H1 (cell line): ENCODE results near the gene HAND1. TPM values are rescaled to one million over a fixed set of nuclear protein-coding genes. Genes with fewer than 3 reads are reported as not detected.

Experiments
- CHD7 ChIP-seq: fragments of 300-600 bp; sonication (generic); IDR thresholded peaks from 2 replicates; pipeline ENCODE4 v1.7.1; 2012; ENCODE audit warnings: low read length, moderate library complexity, mild to moderate bottlenecking, inconsistent platforms; ENCODE audit not compliant: insufficient replicate concordance
- MAX ChIP-seq: IDR thresholded peaks from 2 replicates; pipeline ENCODE4 v1.6.1; 2012; ENCODE audit warnings: inconsistent platforms
- POLR2AphosphoS5 ChIP-seq: IDR thresholded peaks from 2 replicates; pipeline ENCODE4 v1.6.1; 2011; ENCODE audit warnings: low read depth, low read length
- RBBP5 ChIP-seq: IDR thresholded peaks from 2 replicates; pipeline ENCODE4 v1.7.1; 2012; ENCODE audit warnings: low read depth, mild to moderate bottlenecking, inconsistent platforms, low read length, moderate library complexity, borderline replicate concordance
- polyA plus RNA-seq, 7 experiments: library from polyadenylated mRNA; depleted of rRNA in 3 of 7; stranded (reverse) in 5 of 7; unstranded in 2 of 7; fragments of >200 nt in 5 of 7; fragments of 200-250 nt in 2 of 7; gene quantifications; 1 replicate in 5 of 7; 2 replicates in 1 of 7; 4 replicates in 1 of 7; pipeline versions ENCODE4 v1.2.1 to v1.2.3, GENCODE V29; 2011 to 2013; ENCODE audit warnings: missing spikeins in 2 of 7, mixed read lengths in 2 of 7
- total RNA-seq: library from RNA; stranded (reverse); fragmentation: NEBNext Ultra II Directional; extraction: Animal tissue kit (Norgen Biotek cat#: 25700); gene quantifications from 2 replicates; pipeline ENCODE4 v1.2.1, GENCODE V29; 2021

The HAND1 gene
- total and polyA plus RNA-seq, 2 of the 8 experiments (the other 6 are each of a cell fraction or from before 2014, with no cell fraction given): 0.06 TPM; not detected in 1

GRCh38 chr5:154491941-154492340 lies 13.9 kb upstream of the HAND1 start (continued):
- TF ChIP-seq CHD7: no peak
- no peak for TF ChIP-seq MAX
- no peak for TF ChIP-seq POLR2AphosphoS5
- no peak for TF ChIP-seq RBBP5
- TF ChIP-seq, all 59 proteins: peak for 0
